ENCODE results near the gene PPP1R15A.

GRCh38 chr19:48900477-48901406 lies 28.5 kb downstream of the PPP1R15A start:
- TF ChIP-seq CTCF (IDR thresholded peaks at IDR 0.05) (no peak), POLR2A (IDR thresholded peaks at IDR 0.05) (no peak)
